Measurements from ENCODE around the gene PROZ.

Gene PROZ

GRCh38 chr13:113170511-113170910 is 12.1 kb downstream of the PROZ start:
- no peak overlapping the region for H3K4me3 ChIP-seq (ENCODE audit: low read length)
- no peaks in the 10 kb centered on the region for H3K27me3 ChIP-seq (ENCODE audit: control insufficient read depth, insufficient read depth, low read length)
- no peaks in the 10 kb centered on the region for H3K4me1 ChIP-seq (ENCODE audit: control insufficient read depth, insufficient read depth, low read length)
- peaks cover 6% of the 10 kb centered on the region for H3K36me3 ChIP-seq (ENCODE audit: control insufficient read depth, insufficient read depth, low read length)
- no peak overlapping the region for H3K27ac ChIP-seq (ENCODE audit: low read depth, low read length)
- no peak overlapping the region for H3K9ac ChIP-seq (ENCODE audit: low read length)

GRCh38 chr13:113171250-113172125 is 13.0 kb downstream of the PROZ start:
- H3K9ac ChIP-seq (ENCODE audit: low read length) = no peak overlapping the region
- no peak overlapping the region for H3K4me3 ChIP-seq (ENCODE audit: low read length)
- H3K27ac ChIP-seq (ENCODE audit: low read depth, low read length) = no peak overlapping the region
- H3K36me3 ChIP-seq (ENCODE audit: control insufficient read depth, insufficient read depth, low read length) = peaks cover 6% of the 10 kb centered on the region
- H3K27me3 ChIP-seq (ENCODE audit: control insufficient read depth, insufficient read depth, low read length) = no peaks in the 10 kb centered on the region
- H3K4me1 ChIP-seq (ENCODE audit: control insufficient read depth, insufficient read depth, low read length) = no peaks in the 10 kb centered on the region

GRCh38 chr13:113172419-113172926 is 14.0 kb downstream of the PROZ start:
- Histone ChIP-seq H3K27ac (ENCODE audit: low read depth, low read length) (no peak overlapping the region), H3K27me3 (ENCODE audit: control insufficient read depth, insufficient read depth, low read length) (no peaks in the 10 kb centered on the region), H3K9ac (ENCODE audit: low read length) (no peak overlapping the region), H3K36me3 (ENCODE audit: control insufficient read depth, insufficient read depth, low read length) (peaks cover 6% of the 10 kb centered on the region), H3K4me3 (ENCODE audit: low read length) (no peak overlapping the region), H3K4me1 (ENCODE audit: control insufficient read depth, insufficient read depth, low read length) (no peaks in the 10 kb centered on the region)

GRCh38 chr13:113176280-113176679 is 17.8 kb downstream of the PROZ start:
- Histone ChIP-seq H3K27ac (ENCODE audit: low read depth, low read length) (no peak overlapping the region), H3K4me1 (ENCODE audit: control insufficient read depth, insufficient read depth, low read length) (no peaks in the 10 kb centered on the region), H3K9ac (ENCODE audit: low read length) (no peak overlapping the region), H3K36me3 (ENCODE audit: control insufficient read depth, insufficient read depth, low read length) (peaks cover 15% of the 10 kb centered on the region), H3K4me3 (ENCODE audit: low read length) (no peak overlapping the region), H3K27me3 (ENCODE audit: control insufficient read depth, insufficient read depth, low read length) (no peaks in the 10 kb centered on the region)

- H3K27ac ChIP-seq (ENCODE audit: low read depth, low read length) = no peak overlapping the region
These were observed 18.4 kb downstream of the PROZ start for GRCh38 chr13:113176822-113177221.

DNA sequence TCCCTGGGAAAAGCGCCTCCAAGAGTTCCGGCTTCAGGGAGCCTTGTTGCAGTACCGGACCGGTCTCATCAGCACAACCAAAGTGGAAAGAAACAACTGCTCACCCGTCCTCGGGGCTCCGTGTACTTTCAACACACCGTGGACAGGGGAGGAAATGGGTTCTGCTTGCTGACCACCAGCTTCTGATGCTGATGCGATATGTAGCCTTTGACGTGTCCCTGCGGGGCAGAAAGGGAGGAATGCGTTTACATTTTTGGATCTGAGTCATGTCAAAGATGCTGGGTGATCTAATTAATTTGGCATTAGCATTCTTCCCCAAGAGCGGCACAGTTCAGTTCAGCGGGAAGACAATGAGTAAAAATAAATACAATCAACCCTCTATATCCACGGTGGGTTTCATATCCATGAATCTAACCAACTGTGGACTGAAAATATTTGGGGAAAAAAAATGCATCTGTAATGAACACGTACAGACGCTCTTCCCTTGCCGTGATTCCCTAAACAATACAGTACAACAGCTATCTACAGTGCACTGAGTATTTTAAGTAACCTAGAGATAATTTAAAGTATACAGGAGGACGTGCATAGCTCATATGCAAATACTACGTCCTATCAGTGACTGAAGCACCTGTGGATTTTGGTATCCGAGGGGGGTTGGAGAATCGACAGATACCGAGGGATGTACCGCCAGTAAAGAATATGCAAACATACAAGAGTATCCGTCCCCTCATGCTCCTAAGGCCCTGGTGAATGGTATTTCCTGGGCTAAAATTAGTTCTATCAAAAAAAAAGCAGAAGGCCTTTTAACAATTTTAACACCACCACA is 19.8 kb downstream of the PROZ start:
- Histone ChIP-seq H3K9ac (ENCODE audit: low read length) (no peak overlapping the region), H3K36me3 (ENCODE audit: control insufficient read depth, insufficient read depth, low read length) (peaks cover 14% of the 10 kb centered on the region), H3K4me3 (ENCODE audit: low read length) (no peak overlapping the region), H3K4me1 (ENCODE audit: control insufficient read depth, insufficient read depth, low read length) (no peaks in the 10 kb centered on the region), H3K27ac (ENCODE audit: low read depth, low read length) (no peak overlapping the region), H3K27me3 (ENCODE audit: control insufficient read depth, insufficient read depth, low read length) (no peaks in the 10 kb centered on the region)

More at GRCh38 chr13:113176822-113177221, 18.4 kb downstream of the PROZ start:
- no peak overlapping the region for H3K4me3 ChIP-seq (ENCODE audit: low read length)
- H3K4me1 ChIP-seq (ENCODE audit: control insufficient read depth, insufficient read depth, low read length) = no peaks in the 10 kb centered on the region
- no peak overlapping the region for H3K9ac ChIP-seq (ENCODE audit: low read length)
- H3K36me3 ChIP-seq (ENCODE audit: control insufficient read depth, insufficient read depth, low read length) = peaks cover 14% of the 10 kb centered on the region
- H3K27me3 ChIP-seq (ENCODE audit: control insufficient read depth, insufficient read depth, low read length) = no peaks in the 10 kb centered on the region

DNA sequence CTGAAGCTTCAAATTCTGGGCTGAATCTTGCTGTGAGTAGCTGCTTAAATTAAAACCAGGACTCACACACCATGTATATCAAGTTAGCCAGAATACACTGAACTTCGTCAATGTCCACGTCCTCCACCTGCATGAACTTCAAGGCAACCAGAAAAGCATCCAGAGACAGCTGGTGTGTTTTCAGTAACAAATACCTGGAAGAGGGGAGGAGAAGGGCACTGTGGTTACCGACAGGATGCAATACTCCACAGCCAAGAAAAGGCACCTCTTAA is 20.4 kb downstream of the PROZ start:
- no peak overlapping the region for H3K4me3 ChIP-seq (ENCODE audit: low read length)
- peaks cover 18% of the 10 kb centered on the region for H3K36me3 ChIP-seq (ENCODE audit: control insufficient read depth, insufficient read depth, low read length)
- H3K9ac ChIP-seq (ENCODE audit: low read length) = no peak overlapping the region
- H3K27me3 ChIP-seq (ENCODE audit: control insufficient read depth, insufficient read depth, low read length) = no peaks in the 10 kb centered on the region
- H3K4me1 ChIP-seq (ENCODE audit: control insufficient read depth, insufficient read depth, low read length) = no peaks in the 10 kb centered on the region
- H3K27ac ChIP-seq (ENCODE audit: low read depth, low read length) = no peak overlapping the region

DNA sequence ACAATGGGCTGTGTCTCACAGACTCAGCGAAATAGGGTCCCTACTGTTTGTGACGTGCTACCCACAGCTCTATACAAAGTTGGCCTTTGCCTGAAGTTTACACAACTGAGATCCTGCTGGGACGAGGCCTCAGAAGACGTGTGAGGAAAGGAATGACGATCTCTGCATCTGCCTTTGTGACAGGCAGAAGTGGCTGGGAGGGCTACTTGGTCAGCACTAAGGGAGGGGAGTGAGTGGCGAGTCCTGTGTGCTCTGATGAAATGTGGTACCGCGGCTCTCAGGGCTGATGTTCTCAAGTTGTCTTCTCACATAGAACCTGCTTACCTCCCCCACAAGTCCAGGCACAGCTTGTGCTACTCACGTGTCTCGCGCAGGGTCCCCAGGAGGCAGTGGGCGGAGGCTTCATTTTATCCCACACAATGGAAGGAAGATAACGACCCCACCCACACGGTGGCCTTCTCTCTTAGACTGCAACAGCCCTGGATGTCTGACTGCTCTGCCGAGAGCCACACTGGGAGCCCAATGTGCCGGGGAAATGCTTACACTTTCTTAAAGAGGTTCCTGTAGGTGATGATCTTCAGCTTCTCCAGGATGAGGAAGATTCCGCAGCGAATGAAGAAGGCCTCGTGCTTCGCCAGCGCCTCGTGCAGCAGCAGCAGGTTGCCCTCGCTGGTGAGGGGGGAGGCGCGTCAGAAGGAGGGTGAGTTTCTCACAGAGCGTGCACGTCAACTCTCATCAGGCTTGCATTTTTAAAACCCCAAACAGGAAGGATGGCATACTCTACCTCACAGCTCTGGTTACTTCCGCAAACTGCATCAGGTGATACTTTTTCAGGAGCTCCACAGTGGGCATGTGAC is 21.2 kb downstream of the PROZ start:
- H3K4me3 ChIP-seq (ENCODE audit: low read length) = no peak overlapping the region
- no peaks in the 10 kb centered on the region for H3K4me1 ChIP-seq (ENCODE audit: control insufficient read depth, insufficient read depth, low read length)
- H3K9ac ChIP-seq (ENCODE audit: low read length) = no peak overlapping the region
- H3K36me3 ChIP-seq (ENCODE audit: control insufficient read depth, insufficient read depth, low read length) = peaks cover 20% of the 10 kb centered on the region
- H3K27me3 ChIP-seq (ENCODE audit: control insufficient read depth, insufficient read depth, low read length) = no peaks in the 10 kb centered on the region
- H3K27ac ChIP-seq (ENCODE audit: low read depth, low read length) = no peak overlapping the region

- Histone ChIP-seq H3K36me3 (ENCODE audit: control insufficient read depth, insufficient read depth, low read length) (peaks cover 19% of the 10 kb centered on the region), H3K4me1 (ENCODE audit: control insufficient read depth, insufficient read depth, low read length) (no peaks in the 10 kb centered on the region), H3K4me3 (ENCODE audit: low read length) (no peak overlapping the region)
These were observed 23.6 kb downstream of the PROZ start for GRCh38 chr13:113182046-113182445.

GRCh38 chr13:113183450-113184129 is 25.1 kb downstream of the PROZ start:
- no peaks in the 10 kb centered on the region for H3K4me1 ChIP-seq (ENCODE audit: control insufficient read depth, insufficient read depth, low read length)
- H3K4me3 ChIP-seq (ENCODE audit: low read length) = no peak overlapping the region
- H3K27ac ChIP-seq (ENCODE audit: low read depth, low read length) = no peak overlapping the region
- H3K36me3 ChIP-seq (ENCODE audit: control insufficient read depth, insufficient read depth, low read length) = peaks cover 26% of the 10 kb centered on the region
- no peaks in the 10 kb centered on the region for H3K27me3 ChIP-seq (ENCODE audit: control insufficient read depth, insufficient read depth, low read length)
- no peak overlapping the region for H3K9ac ChIP-seq (ENCODE audit: low read length)

More at GRCh38 chr13:113182046-113182445, 23.6 kb downstream of the PROZ start:
- Histone ChIP-seq H3K27ac (ENCODE audit: low read depth, low read length) (no peak overlapping the region), H3K27me3 (ENCODE audit: control insufficient read depth, insufficient read depth, low read length) (no peaks in the 10 kb centered on the region), H3K9ac (ENCODE audit: low read length) (no peak overlapping the region)

DNA sequence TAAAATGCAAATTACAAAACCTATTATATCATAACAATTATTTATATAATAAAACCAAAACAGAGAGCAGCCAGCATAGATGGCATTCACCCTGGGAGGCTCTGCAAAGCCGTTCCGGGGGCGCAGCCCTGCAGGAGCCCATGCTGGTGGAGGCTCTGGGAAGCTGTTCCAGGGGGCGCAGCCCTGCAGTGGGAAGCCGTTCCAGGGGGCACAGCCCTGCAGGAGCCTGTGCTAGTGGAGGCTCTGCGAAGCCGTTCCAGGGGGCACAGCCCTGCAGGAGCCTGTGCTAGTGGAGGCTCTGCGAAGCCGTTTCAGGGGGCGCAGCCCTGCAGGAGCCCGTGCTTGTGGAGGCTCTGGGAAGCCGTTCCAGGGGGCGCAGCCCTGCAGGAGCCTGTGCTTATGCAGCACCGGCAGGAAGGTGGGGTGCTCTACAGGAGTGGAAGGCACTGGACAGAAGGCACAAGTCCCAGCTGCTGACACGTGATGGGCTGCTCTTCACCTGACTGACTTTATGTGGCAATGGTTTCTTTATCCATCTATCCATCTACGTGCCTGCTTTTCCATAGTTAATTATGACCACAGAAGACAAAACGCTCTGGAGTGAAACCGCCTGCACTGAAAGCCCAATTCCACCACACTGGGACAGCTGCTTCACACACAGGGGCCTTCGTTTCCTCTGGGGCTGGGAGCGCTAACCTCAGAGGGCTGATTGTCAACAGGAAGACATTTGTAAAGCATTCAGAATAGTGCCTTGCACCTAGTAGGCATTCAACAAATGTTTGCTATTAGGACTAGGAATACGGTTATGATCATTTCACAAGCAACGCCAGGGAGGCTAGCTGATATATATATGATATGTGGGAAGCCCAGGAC is 26.4 kb downstream of the PROZ start:
- no peaks in the 10 kb centered on the region for H3K27me3 ChIP-seq (ENCODE audit: control insufficient read depth, insufficient read depth, low read length)
- H3K27ac ChIP-seq (ENCODE audit: low read depth, low read length) = no peak overlapping the region
- H3K9ac ChIP-seq (ENCODE audit: low read length) = no peak overlapping the region
- H3K4me1 ChIP-seq (ENCODE audit: control insufficient read depth, insufficient read depth, low read length) = no peaks in the 10 kb centered on the region
- peaks cover 32% of the 10 kb centered on the region for H3K36me3 ChIP-seq (ENCODE audit: control insufficient read depth, insufficient read depth, low read length)
- no peak overlapping the region for H3K4me3 ChIP-seq (ENCODE audit: low read length)

All from rectal smooth muscle tissue (tissue), 1 donor.